ENCODE data around the gene GEMIN8.
A peak's percentile ranks its signal among the peaks of the same experiment; 100 is the strongest.

The GEMIN8 gene

GRCh38 chrX:14029425-14030173, at the start of gene GEMIN8:
TSS of gene GEMIN8 (minus strand) at chrX:14029892. CDS start at chrX:14021478, 8,414 bp downstream.
- DNase-seq (ENCODE audit: low read depth, low spot score), result peak; percentile 41

- no peak for DNase-seq (ENCODE audit: low read depth, low spot score)
Observed at GRCh38 chrX:14076639-14077038, 46.9 kb upstream of the GEMIN8 start.

GRCh38 chrX:14073556-14073955, 43.9 kb upstream of the GEMIN8 start:
- DNase-seq (ENCODE audit: low read depth, low spot score), result no peak

GRCh38 chrX:14073071-14073470, 43.4 kb upstream of the GEMIN8 start:
- DNase-seq (ENCODE audit: low read depth, low spot score), result no peak

GRCh38 chrX:14065800-14066199, 36.1 kb upstream of the GEMIN8 start:
- DNase-seq (ENCODE audit: low read depth, low spot score), result no peak

- DNase-seq (ENCODE audit: low read depth, low spot score), result no peak
Observed at GRCh38 chrX:14064626-14065432, 35.1 kb upstream of the GEMIN8 start.

GRCh38 chrX:14062524-14062923, 32.8 kb upstream of the GEMIN8 start:
- no peak for DNase-seq (ENCODE audit: low read depth, low spot score)

GRCh38 chrX:14056206-14056605, 26.5 kb upstream of the GEMIN8 start:
- DNase-seq (ENCODE audit: low read depth, low spot score), result no peak

- DNase-seq (ENCODE audit: low read depth, low spot score), result no peak
Observed at GRCh38 chrX:14051416-14051815, 21.7 kb upstream of the GEMIN8 start.

- DNase-seq (ENCODE audit: low read depth, low spot score), result no peak
Observed at GRCh38 chrX:14050709-14051108, 21.0 kb upstream of the GEMIN8 start.

GRCh38 chrX:14043209-14043608, 13.5 kb upstream of the GEMIN8 start:
- DNase-seq (ENCODE audit: low read depth, low spot score), result no peak

- DNase-seq (ENCODE audit: low read depth, low spot score), result peak; percentile 32
Observed at GRCh38 chrX:14039344-14039743, 9.7 kb upstream of the GEMIN8 start.

- no peak for DNase-seq (ENCODE audit: low read depth, low spot score)
Observed at GRCh38 chrX:14038375-14039085, 8.8 kb upstream of the GEMIN8 start.

GRCh38 chrX:14032406-14032805, 2.7 kb upstream of the GEMIN8 start:
- peak; percentile 18 for DNase-seq (ENCODE audit: low read depth, low spot score)

- DNase-seq (ENCODE audit: low read depth, low spot score), result no peak
Observed at GRCh38 chrX:14030174-14030530, 460 bp upstream of the GEMIN8 start.

GRCh38 chrX:14029039-14029424, 660 bp downstream of the GEMIN8 start:
- no peak for DNase-seq (ENCODE audit: low read depth, low spot score)

GRCh38 chrX:14028473-14028872, 1.2 kb downstream of the GEMIN8 start:
- DNase-seq (ENCODE audit: low read depth, low spot score), result no peak

GRCh38 chrX:14027511-14028019, 2.1 kb downstream of the GEMIN8 start:
- no peak for DNase-seq (ENCODE audit: low read depth, low spot score)

- DNase-seq (ENCODE audit: low read depth, low spot score), result no peak
Observed at GRCh38 chrX:14027036-14027435, 2.7 kb downstream of the GEMIN8 start.

GRCh38 chrX:14026121-14026520, 3.6 kb downstream of the GEMIN8 start:
- no peak for DNase-seq (ENCODE audit: low read depth, low spot score)

- no peak for DNase-seq (ENCODE audit: low read depth, low spot score)
Observed at GRCh38 chrX:14022019-14022418, 7.7 kb downstream of the GEMIN8 start.

- DNase-seq (ENCODE audit: low read depth, low spot score), result no peak
Observed at GRCh38 chrX:14017399-14017798, 12.3 kb downstream of the GEMIN8 start.

Measured in smooth muscle cell of the brain vasculature (primary cell).